ENCODE results near the gene TMEM250.

The TMEM250 gene

GRCh38 chr9:136142859-136143214 is 24.2 kb upstream of the TMEM250 start:
- Mint-ChIP-seq H3K4me3 (no peak overlapping the region), H3K9me3 (no peaks in the 10 kb centered on the region), H3K36me3 (no peaks in the 10 kb centered on the region), H3K27me3 (peaks cover 5% of the 10 kb centered on the region), H3K4me1 (no peaks in the 10 kb centered on the region), H3K27ac (no peak overlapping the region)
- ATAC-seq (ENCODE audit: low read depth) (no peak), DNase-seq (ENCODE audit: low spot score in 2 of 2) (no peak)

- ATAC-seq (ENCODE audit: low read depth) (no peak), DNase-seq (ENCODE audit: low spot score in 2 of 2) (no peak)
- no peak overlapping the region for H3K4me3 Mint-ChIP-seq
- H3K4me1 Mint-ChIP-seq = no peaks in the 10 kb centered on the region
- H3K9me3 Mint-ChIP-seq = no peaks in the 10 kb centered on the region
- no peak overlapping the region for H3K27ac Mint-ChIP-seq
- no peaks in the 10 kb centered on the region for H3K36me3 Mint-ChIP-seq
- peaks cover 5% of the 10 kb centered on the region for H3K27me3 Mint-ChIP-seq
These were observed 23.7 kb upstream of the TMEM250 start for GRCh38 chr9:136142414-136142796.

GRCh38 chr9:136141682-136142413 is 23.2 kb upstream of the TMEM250 start:
- ATAC-seq (ENCODE audit: low read depth) (no peak), DNase-seq (ENCODE audit: low spot score in 2 of 2) (no peak)
- Mint-ChIP-seq H3K27me3 (peaks cover 8% of the 10 kb centered on the region), H3K4me1 (no peaks in the 10 kb centered on the region), H3K36me3 (no peaks in the 10 kb centered on the region), H3K9me3 (no peaks in the 10 kb centered on the region), H3K4me3 (no peak overlapping the region), H3K27ac (no peak overlapping the region)

- no peak overlapping the region for H3K27ac Mint-ChIP-seq
- no peak overlapping the region for H3K4me3 Mint-ChIP-seq
- no peaks in the 10 kb centered on the region for H3K36me3 Mint-ChIP-seq
- DNase-seq (ENCODE audit: low spot score in 2 of 2) (no peak), ATAC-seq (ENCODE audit: low read depth) (no peak)
- H3K4me1 Mint-ChIP-seq = no peaks in the 10 kb centered on the region
- H3K27me3 Mint-ChIP-seq = peaks cover 5% of the 10 kb centered on the region
- no peaks in the 10 kb centered on the region for H3K9me3 Mint-ChIP-seq
These were observed 22.3 kb upstream of the TMEM250 start for GRCh38 chr9:136140966-136141365.

- Mint-ChIP-seq H3K27ac (no peak overlapping the region), H3K27me3 (peaks cover 4% of the 10 kb centered on the region), H3K9me3 (no peaks in the 10 kb centered on the region), H3K36me3 (no peaks in the 10 kb centered on the region), H3K4me1 (no peaks in the 10 kb centered on the region), H3K4me3 (no peak overlapping the region)
- DNase-seq (ENCODE audit: low spot score in 2 of 2) (no peak), ATAC-seq (ENCODE audit: low read depth) (no peak)
These were observed 21.4 kb upstream of the TMEM250 start for GRCh38 chr9:136140046-136140445.

- no peak for ATAC-seq (ENCODE audit: low read depth)
- peaks cover 4% of the 10 kb centered on the region for H3K4me1 Mint-ChIP-seq
- H3K4me3 Mint-ChIP-seq = no peak overlapping the region
These were observed 19.9 kb upstream of the TMEM250 start for GRCh38 chr9:136138566-136138965.

GRCh38 chr9:136137321-136138265 is 18.9 kb upstream of the TMEM250 start:
- Mint-ChIP-seq H3K9me3 (no peaks in the 10 kb centered on the region), H3K27ac (no peak overlapping the region), H3K36me3 (no peaks in the 10 kb centered on the region), H3K27me3 (peaks cover 12% of the 10 kb centered on the region), H3K4me1 (peaks cover 6% of the 10 kb centered on the region), H3K4me3 (no peak overlapping the region)
- ATAC-seq (ENCODE audit: low read depth) (no peak), DNase-seq (ENCODE audit: low spot score in 2 of 2) (no peak)

More at GRCh38 chr9:136138566-136138965, 19.9 kb upstream of the TMEM250 start:
- DNase-seq (ENCODE audit: low spot score in 2 of 2) = no peak
- Mint-ChIP-seq H3K27me3 (peaks cover 10% of the 10 kb centered on the region), H3K27ac (no peak overlapping the region), H3K36me3 (no peaks in the 10 kb centered on the region), H3K9me3 (no peaks in the 10 kb centered on the region)

- no peaks in the 10 kb centered on the region for H3K9me3 Mint-ChIP-seq
- H3K27ac Mint-ChIP-seq = no peak overlapping the region
- H3K36me3 Mint-ChIP-seq = no peaks in the 10 kb centered on the region
- H3K4me3 Mint-ChIP-seq = no peak overlapping the region
- H3K4me1 Mint-ChIP-seq = peaks cover 6% of the 10 kb centered on the region
- ATAC-seq (ENCODE audit: low read depth) = no peak
- H3K27me3 Mint-ChIP-seq = peaks cover 16% of the 10 kb centered on the region
- DNase-seq (ENCODE audit: low spot score in 2 of 2) = no peak
These were observed 17.7 kb upstream of the TMEM250 start for GRCh38 chr9:136136127-136136925.

GRCh38 chr9:136135326-136136126 is 16.9 kb upstream of the TMEM250 start:
- no peak overlapping the region for H3K27ac Mint-ChIP-seq
- ATAC-seq (ENCODE audit: low read depth) = no peak
- H3K4me1 Mint-ChIP-seq = peaks cover 6% of the 10 kb centered on the region
- H3K9me3 Mint-ChIP-seq = no peaks in the 10 kb centered on the region
- peaks cover 20% of the 10 kb centered on the region for H3K27me3 Mint-ChIP-seq
- H3K36me3 Mint-ChIP-seq = no peaks in the 10 kb centered on the region
- no peak overlapping the region for H3K4me3 Mint-ChIP-seq
- DNase-seq (ENCODE audit: low spot score in 2 of 2) = no peak

- ATAC-seq (ENCODE audit: low read depth) (no peak), DNase-seq (ENCODE audit: low spot score in 2 of 2) (no peak)
- Mint-ChIP-seq H3K4me3 (peak overlapping the region; percentile 68), H3K36me3 (no peaks in the 10 kb centered on the region), H3K9me3 (no peaks in the 10 kb centered on the region), H3K27ac (no peak overlapping the region), H3K4me1 (peaks cover 6% of the 10 kb centered on the region), H3K27me3 (peaks cover 24% of the 10 kb centered on the region)
These were observed 15.3 kb upstream of the TMEM250 start for GRCh38 chr9:136133959-136134484.

- Mint-ChIP-seq H3K4me3 (peak overlapping the region; percentile 68), H3K27me3 (peaks cover 28% of the 10 kb centered on the region)
These were observed 14.7 kb upstream of the TMEM250 start for GRCh38 chr9:136133191-136133958.

GRCh38 chr9:136132512-136133050 is 13.9 kb upstream of the TMEM250 start:
- no peaks in the 10 kb centered on the region for H3K36me3 Mint-ChIP-seq
- peaks cover 6% of the 10 kb centered on the region for H3K4me1 Mint-ChIP-seq
- DNase-seq (ENCODE audit: low spot score in 2 of 2) (no peak), ATAC-seq (ENCODE audit: low read depth) (no peak)
- H3K27ac Mint-ChIP-seq = no peak overlapping the region
- no peaks in the 10 kb centered on the region for H3K9me3 Mint-ChIP-seq
- peaks cover 30% of the 10 kb centered on the region for H3K27me3 Mint-ChIP-seq
- no peak overlapping the region for H3K4me3 Mint-ChIP-seq

More at GRCh38 chr9:136133191-136133958, 14.7 kb upstream of the TMEM250 start:
- DNase-seq (ENCODE audit: low spot score in 2 of 2) = peak in 1 of 2 donors; percentile 46
- Mint-ChIP-seq H3K9me3 (no peaks in the 10 kb centered on the region), H3K4me1 (peaks cover 6% of the 10 kb centered on the region), H3K27ac (peak overlapping the region; percentile 45), H3K36me3 (no peaks in the 10 kb centered on the region)
- peak; percentile 78 for ATAC-seq (ENCODE audit: low read depth)
